Activated T-cell treated with anti-CD3 and anti-CD28 coated beads, Interleukin-2, amount 50 U/mL, for 24 hours (primary cell): ENCODE measurements around the gene ZNHIT2.
"Not testable (repeated sequence)": the region's sequence is repeated elsewhere in the genome, so short reads cannot be mapped to it uniquely, and the experiment has no call there.

Experiments used
- DNase-seq: peaks from one replicate; pipeline ENCODE4 v3.0.0-alpha.2; 2020
- H3K27ac Mint-ChIP-seq: 2 replicates; pipeline ENCODE4 v1.8.0; 2020; ENCODE audit warnings: mild to moderate bottlenecking, mixed read lengths
- H3K27me3 Mint-ChIP-seq: 2 replicates; pipeline ENCODE4 v1.8.0; 2020; ENCODE audit warnings: mixed read lengths
- H3K36me3 Mint-ChIP-seq: 2 replicates; pipeline ENCODE4 v1.8.0; 2020; ENCODE audit warnings: low read depth, mixed read lengths
- H3K4me1 Mint-ChIP-seq: 2 replicates; pipeline ENCODE4 v1.8.0; 2020; ENCODE audit warnings: low read depth, mixed read lengths
- H3K4me3 Mint-ChIP-seq: 2 replicates; pipeline ENCODE4 v1.8.0; 2020; ENCODE audit warnings: mild to moderate bottlenecking, moderate library complexity, mixed read lengths
- H3K9me3 Mint-ChIP-seq: 2 replicates; pipeline ENCODE4 v1.8.0; 2020; ENCODE audit warnings: mixed read lengths

ZNHIT2 gene

DNA sequence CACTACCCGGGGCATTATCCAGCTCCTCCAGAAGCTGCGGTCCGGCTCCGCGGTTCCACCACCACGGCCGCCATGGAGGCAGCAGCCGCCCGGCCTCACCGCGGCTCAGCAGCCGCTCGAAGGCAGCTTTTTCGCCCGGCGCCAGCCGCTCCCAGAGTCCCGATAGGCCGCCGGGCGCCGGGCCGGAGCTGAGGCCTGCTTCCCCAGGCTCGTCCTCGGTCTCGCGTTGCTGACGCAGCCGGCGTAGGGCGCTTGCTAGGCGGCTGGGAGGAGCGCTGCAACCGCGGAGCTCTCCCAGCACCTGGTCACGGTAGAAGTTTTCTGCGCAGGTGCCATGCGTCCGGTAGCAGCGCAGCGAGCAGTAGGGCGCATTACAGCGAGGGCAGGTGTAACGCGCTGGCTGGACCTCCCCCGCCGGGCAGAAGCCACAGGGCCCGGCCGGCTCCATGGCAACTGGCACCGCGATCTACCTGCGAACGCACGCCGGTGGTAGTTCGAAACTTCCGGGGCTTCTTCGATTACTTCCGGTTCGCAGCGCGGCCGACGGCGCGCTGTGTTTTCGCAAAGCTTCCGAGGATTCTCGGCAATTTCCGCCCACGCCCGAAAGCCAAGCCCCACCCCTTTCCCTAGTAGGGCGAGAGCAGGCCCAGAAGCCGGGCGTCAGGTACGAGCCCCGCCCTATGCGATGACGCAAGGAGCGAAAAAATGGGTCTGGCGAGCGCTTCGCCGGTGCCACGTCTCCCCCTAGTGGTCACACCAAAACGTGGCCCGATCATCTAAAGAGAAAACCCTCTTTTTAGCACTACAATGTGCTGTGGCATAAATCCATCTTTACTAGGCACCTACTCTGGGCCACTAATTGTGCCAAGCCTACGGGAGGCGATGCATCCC lies at the start of gene ZNHIT2:
Gene ZNHIT2, minus strand, starts transcription at position 496 of the 891 bp plus-strand sequence. Its CDS starts 48 bp downstream, at position 448.
- Mint-ChIP-seq H3K27ac (peak within 1 kb of the TSS; percentile 98), H3K4me1 (peaks cover 72% of the 10 kb centered on the region), H3K4me3 (peak within 1 kb of the TSS; percentile 89), H3K9me3 (no peaks in the 10 kb centered on the region), H3K36me3 (peaks cover 77% of the 10 kb centered on the region), H3K27me3 (no peaks in the 10 kb centered on the region)
- DNase-seq: peak; percentile 100

DNA sequence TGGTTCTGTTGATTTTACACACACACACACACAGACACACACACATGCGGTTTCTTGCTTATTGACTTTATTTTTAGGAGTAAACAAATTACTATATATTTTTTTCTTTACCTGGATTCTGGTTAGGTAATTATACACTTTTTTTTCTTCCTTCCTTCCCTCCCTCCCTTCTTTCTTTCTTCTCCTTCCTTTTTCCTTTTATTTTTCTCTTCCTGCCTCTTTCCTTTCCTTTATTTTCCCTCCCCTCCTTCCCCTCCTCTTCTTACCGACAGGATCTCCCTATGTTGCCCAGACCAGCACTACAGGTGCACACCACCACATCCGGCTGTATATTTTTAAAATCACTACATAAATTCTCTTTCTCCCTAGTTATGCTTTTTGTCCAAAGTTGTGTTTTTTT lies 49.4 kb upstream of the ZNHIT2 start:
- H3K4me1 Mint-ChIP-seq: peaks cover 5% of the 10 kb centered on the region
- no peak overlapping the region for H3K4me3 Mint-ChIP-seq
- no peaks in the 10 kb centered on the region for H3K9me3 Mint-ChIP-seq
- H3K36me3 Mint-ChIP-seq: no peaks in the 10 kb centered on the region
- no peak overlapping the region for H3K27ac Mint-ChIP-seq
- H3K27me3 Mint-ChIP-seq: no peaks in the 10 kb centered on the region
- no peak for DNase-seq

DNA sequence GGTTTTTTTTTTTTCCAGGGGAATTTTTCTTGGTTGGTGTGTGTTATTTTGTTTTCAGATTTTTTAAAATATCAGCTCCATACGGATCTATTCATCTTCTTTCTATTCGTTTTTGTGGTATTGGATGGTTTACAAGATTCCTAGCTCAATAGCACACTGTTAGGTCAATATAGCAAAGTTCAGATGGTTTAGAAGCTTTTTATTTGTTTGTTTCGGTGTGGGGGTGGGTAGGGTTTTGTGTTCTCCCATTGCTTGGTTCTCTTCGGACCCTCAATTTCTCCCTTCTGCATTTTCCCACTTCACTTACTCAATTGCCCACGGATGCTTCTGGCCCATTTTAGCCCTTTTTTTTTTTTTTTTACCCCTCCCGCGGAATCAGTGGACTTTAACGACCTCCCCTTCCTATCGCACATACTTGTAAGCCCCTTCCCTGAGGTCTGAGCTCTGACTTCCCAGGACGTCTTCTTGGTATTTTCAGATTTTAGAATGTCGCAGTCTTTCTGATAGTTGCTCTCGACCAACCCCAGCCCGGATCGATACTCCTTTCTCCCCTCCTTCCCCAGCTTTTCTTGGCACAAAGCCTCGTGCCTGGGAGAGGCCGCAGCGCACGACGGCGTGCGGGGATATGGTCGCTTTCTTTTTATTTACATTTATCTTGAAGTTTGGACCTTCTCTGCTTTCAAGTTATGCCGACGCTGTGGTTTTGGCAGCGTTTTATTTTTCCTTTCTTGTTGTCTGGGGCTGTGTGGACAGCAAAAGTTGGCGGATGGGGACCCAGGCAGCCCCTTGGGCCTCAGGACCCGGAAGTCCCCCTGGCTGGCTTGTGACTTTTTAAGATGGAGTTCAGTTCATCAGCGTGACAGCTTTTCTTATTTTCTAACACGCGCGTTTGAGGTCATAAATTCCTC lies 48.2 kb upstream of the ZNHIT2 start:
- no peaks in the 10 kb centered on the region for H3K9me3 Mint-ChIP-seq
- H3K27ac Mint-ChIP-seq: no peak overlapping the region
- H3K36me3 Mint-ChIP-seq: no peaks in the 10 kb centered on the region
- no peak overlapping the region for H3K4me3 Mint-ChIP-seq
- H3K4me1 Mint-ChIP-seq: peaks cover 5% of the 10 kb centered on the region
- no peak for DNase-seq
- H3K27me3 Mint-ChIP-seq: no peaks in the 10 kb centered on the region

- Mint-ChIP-seq H3K4me3 (no peak overlapping the region), H3K36me3 (no peaks in the 10 kb centered on the region), H3K4me1 (no peaks in the 10 kb centered on the region), H3K27me3 (peaks cover 4% of the 10 kb centered on the region), H3K9me3 (no peaks in the 10 kb centered on the region), H3K27ac (no peak overlapping the region)
- DNase-seq: no peak
These were observed 46.2 kb upstream of the ZNHIT2 start for GRCh38 chr11:65163684-65164083.

DNA sequence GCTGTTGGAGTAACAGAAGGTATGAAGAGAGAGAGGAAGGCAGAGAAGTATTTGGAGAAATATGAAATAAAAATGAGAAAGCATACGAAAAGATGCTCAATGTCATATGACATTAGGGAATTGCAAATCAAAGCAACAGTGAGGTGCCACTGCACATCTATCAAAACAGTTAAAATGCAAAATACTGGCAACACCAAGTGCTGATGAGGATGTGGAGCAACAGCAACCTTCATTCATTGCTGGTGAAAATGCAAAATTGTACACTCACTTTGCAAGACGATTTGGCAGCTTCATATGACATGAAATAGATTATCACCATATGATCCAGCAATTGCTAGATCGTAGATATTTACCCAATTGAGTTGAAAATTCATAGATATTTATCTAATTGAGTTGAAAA lies 43.1 kb upstream of the ZNHIT2 start:
- no peak overlapping the region for H3K27ac Mint-ChIP-seq
- no peak for DNase-seq
- H3K4me1 Mint-ChIP-seq: no peaks in the 10 kb centered on the region
- peaks cover 4% of the 10 kb centered on the region for H3K27me3 Mint-ChIP-seq
- no peaks in the 10 kb centered on the region for H3K36me3 Mint-ChIP-seq
- no peaks in the 10 kb centered on the region for H3K9me3 Mint-ChIP-seq
- no peak overlapping the region for H3K4me3 Mint-ChIP-seq

GRCh38 chr11:65159012-65159411 lies 41.5 kb upstream of the ZNHIT2 start:
- H3K4me3 Mint-ChIP-seq: no peak overlapping the region
- H3K4me1 Mint-ChIP-seq: no peaks in the 10 kb centered on the region
- H3K9me3 Mint-ChIP-seq: no peaks in the 10 kb centered on the region
- peaks cover 4% of the 10 kb centered on the region for H3K27me3 Mint-ChIP-seq
- no peaks in the 10 kb centered on the region for H3K36me3 Mint-ChIP-seq
- no peak for DNase-seq
- no peak overlapping the region for H3K27ac Mint-ChIP-seq

DNA sequence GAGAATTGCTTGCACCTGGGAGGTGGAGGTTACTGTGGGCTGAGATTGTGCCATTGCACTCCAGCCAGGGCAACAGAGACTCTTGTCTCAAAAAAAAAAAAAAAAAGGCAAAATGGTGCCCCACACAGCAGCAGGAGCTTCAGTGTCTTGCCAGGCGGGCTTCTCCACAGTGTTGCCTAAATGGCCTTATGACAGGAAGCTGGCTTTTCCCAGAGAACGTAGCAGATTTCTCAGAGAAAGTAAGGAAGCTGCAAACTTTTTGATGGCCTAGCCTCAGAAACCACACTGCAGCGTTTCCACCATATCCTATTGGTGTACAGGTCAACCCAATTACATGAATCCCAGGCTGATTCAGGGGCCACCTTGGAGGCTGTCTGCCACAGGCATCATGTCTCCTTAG lies 39.8 kb upstream of the ZNHIT2 start:
- DNase-seq: no peak
- Mint-ChIP-seq H3K4me3 (no peak overlapping the region), H3K9me3 (no peaks in the 10 kb centered on the region), H3K27ac (no peak overlapping the region), H3K4me1 (no peaks in the 10 kb centered on the region), H3K36me3 (no peaks in the 10 kb centered on the region), H3K27me3 (peaks cover 4% of the 10 kb centered on the region)

DNA sequence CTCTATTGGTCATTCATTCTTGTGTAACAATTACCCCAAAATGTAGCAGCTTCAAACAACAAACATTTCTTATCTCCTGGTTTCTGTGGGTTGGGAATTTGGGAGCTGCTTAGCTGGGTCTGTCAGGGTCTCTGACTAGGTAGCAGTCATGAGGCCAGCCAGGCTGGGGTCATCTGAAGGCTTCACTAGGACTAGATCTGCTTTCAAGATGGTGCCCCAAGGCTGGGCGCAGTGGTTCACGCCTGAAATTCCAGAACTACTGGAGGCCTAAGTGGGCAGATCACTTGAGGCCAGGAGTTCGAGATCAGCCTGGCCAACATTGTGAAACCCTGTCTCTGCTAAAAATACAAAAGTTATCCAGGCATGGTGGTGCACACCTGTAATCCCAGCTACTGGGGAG lies 39.4 kb upstream of the ZNHIT2 start:
- Mint-ChIP-seq H3K4me1 (peaks cover 2% of the 10 kb centered on the region), H3K27me3 (peaks cover 4% of the 10 kb centered on the region), H3K9me3 (no peaks in the 10 kb centered on the region), H3K4me3 (no peak overlapping the region), H3K36me3 (no peaks in the 10 kb centered on the region), H3K27ac (no peak overlapping the region)
- DNase-seq: no peak

DNA sequence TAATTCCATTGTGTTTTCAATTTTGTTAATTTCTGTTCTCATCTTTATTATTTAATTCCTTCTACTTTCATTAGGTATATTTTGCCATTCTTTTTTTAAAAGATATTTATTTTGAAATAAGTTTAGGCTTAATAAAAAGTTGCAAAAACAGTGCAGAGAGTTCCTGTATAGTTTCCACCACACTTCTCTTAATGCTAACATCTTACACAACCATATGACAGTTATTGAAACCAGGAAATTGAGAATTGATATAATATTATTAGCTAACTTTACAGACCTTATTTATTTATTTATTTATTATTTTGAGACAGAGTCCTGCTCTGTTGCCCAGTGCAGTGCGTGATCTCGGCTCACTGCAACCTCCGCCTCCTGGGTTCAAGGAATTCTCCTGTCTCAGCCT lies 38.8 kb upstream of the ZNHIT2 start:
- no peaks in the 10 kb centered on the region for H3K36me3 Mint-ChIP-seq
- H3K27ac Mint-ChIP-seq: no peak overlapping the region
- H3K9me3 Mint-ChIP-seq: no peaks in the 10 kb centered on the region
- H3K4me1 Mint-ChIP-seq: peaks cover 2% of the 10 kb centered on the region
- DNase-seq: no peak
- no peak overlapping the region for H3K4me3 Mint-ChIP-seq
- H3K27me3 Mint-ChIP-seq: peaks cover 5% of the 10 kb centered on the region

GRCh38 chr11:65152122-65152521 lies 34.6 kb upstream of the ZNHIT2 start:
- H3K4me1 Mint-ChIP-seq: peaks cover 7% of the 10 kb centered on the region
- H3K9me3 Mint-ChIP-seq: no peaks in the 10 kb centered on the region
- peaks cover 11% of the 10 kb centered on the region for H3K27me3 Mint-ChIP-seq
- H3K36me3 Mint-ChIP-seq: no peaks in the 10 kb centered on the region
- H3K27ac Mint-ChIP-seq: no peak overlapping the region
- no peak for DNase-seq
- no peak overlapping the region for H3K4me3 Mint-ChIP-seq

DNA sequence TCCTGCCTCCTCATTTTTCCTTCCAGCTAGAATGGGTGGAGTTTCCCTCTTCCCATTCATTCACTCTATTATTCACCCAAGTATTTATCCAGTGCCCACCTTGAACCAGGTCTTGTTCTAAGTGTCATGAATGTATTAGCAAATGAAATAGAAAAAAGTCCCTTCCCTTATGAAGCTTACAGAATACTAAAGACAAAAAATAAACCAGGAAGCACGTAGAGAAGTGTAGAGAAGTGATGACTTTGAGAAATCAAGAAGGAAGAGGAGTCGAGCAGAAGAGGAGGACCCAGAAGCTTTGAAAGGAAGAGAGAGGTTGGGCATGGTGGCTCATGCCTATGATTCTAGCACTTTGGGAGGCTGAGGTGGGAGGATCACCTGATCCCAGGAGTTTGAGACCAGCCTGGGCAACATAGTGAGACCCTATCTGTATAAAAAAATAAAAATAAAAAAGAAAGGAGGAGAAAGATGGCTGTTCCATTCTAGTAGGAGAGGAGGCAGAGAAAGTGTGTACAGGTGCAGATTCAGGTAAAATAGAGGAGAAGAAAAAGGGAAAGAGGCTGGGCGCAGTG lies 33.9 kb upstream of the ZNHIT2 start:
- Mint-ChIP-seq H3K4me1 (peaks cover 7% of the 10 kb centered on the region), H3K4me3 (no peak overlapping the region), H3K27me3 (peaks cover 11% of the 10 kb centered on the region), H3K9me3 (no peaks in the 10 kb centered on the region), H3K36me3 (no peaks in the 10 kb centered on the region), H3K27ac (no peak overlapping the region)
- DNase-seq: no peak

- H3K4me1 Mint-ChIP-seq: peaks cover 7% of the 10 kb centered on the region
- H3K9me3 Mint-ChIP-seq: no peaks in the 10 kb centered on the region
- H3K4me3 Mint-ChIP-seq: no peak overlapping the region
- H3K27me3 Mint-ChIP-seq: peaks cover 11% of the 10 kb centered on the region
- peak overlapping the region; percentile 47 for H3K27ac Mint-ChIP-seq
- no peak for DNase-seq
- no peaks in the 10 kb centered on the region for H3K36me3 Mint-ChIP-seq
These were observed 33.2 kb upstream of the ZNHIT2 start for GRCh38 chr11:65150509-65151299.

- H3K27ac Mint-ChIP-seq, H3K9me3 Mint-ChIP-seq, H3K36me3 Mint-ChIP-seq, DNase-seq, H3K4me1 Mint-ChIP-seq, H3K4me3 Mint-ChIP-seq: not testable (repeated sequence)
- H3K27me3 Mint-ChIP-seq: peaks cover 11% of the 10 kb centered on the region
These were observed 32.6 kb upstream of the ZNHIT2 start for GRCh38 chr11:65150131-65150508.

DNA sequence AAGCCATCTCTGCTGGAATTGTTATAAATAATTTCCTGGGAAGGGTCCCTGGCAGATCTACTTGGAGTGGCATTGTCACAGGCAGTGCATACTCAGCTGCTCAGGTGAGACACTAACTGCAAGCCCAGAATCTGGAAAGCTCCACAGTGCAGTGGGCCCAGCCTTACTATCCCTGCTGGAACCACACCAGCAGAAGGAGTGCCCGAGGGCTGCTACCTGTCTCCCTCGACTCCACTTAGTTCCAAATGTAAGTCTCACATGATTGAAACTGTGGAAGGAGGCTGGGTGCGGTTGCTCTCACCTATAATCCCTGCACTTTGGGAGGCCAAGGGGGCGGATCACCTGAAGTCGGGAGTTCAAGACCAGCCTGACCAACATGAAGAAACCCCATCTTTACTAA lies 31.2 kb upstream of the ZNHIT2 start:
- Mint-ChIP-seq H3K27ac (no peak overlapping the region), H3K9me3 (no peaks in the 10 kb centered on the region), H3K4me3 (no peak overlapping the region), H3K27me3 (peaks cover 11% of the 10 kb centered on the region), H3K36me3 (no peaks in the 10 kb centered on the region), H3K4me1 (peaks cover 7% of the 10 kb centered on the region)
- no peak for DNase-seq
